NCI-H1930 (cell line): Measurements from ENCODE around the gene MT1X.
"Not testable (repeated sequence)": the region's sequence is repeated elsewhere in the genome, so short reads cannot be mapped to it uniquely, and the experiment has no call there.

ENCODE experiments used
- DNase-seq, 2 experiments: peaks; one replicate each; lab custom pipeline; 2025; lab: John Stamatoyannopoulos, UW

MT1X gene

DNA sequence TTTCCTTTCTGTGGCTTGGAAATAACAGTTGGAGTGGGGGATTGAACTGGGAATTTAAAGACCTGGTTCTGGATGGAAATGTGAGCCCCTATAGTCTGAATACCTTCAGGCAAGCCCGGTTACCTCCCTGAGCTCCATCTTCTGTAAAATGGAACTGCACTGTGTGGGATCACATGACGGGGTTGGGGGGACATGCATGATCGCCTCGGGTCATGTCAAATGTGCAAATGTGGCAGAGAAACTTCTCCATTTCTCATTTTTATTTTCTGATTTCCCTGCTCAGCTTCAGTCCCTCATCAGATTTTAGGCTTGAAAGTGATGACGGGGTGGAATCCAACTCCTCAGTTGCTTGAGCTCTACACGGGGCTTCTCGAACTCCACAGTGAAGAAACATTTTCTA, 29.1 kb upstream of the MT1X start:
- DNase-seq: no peak

DNA sequence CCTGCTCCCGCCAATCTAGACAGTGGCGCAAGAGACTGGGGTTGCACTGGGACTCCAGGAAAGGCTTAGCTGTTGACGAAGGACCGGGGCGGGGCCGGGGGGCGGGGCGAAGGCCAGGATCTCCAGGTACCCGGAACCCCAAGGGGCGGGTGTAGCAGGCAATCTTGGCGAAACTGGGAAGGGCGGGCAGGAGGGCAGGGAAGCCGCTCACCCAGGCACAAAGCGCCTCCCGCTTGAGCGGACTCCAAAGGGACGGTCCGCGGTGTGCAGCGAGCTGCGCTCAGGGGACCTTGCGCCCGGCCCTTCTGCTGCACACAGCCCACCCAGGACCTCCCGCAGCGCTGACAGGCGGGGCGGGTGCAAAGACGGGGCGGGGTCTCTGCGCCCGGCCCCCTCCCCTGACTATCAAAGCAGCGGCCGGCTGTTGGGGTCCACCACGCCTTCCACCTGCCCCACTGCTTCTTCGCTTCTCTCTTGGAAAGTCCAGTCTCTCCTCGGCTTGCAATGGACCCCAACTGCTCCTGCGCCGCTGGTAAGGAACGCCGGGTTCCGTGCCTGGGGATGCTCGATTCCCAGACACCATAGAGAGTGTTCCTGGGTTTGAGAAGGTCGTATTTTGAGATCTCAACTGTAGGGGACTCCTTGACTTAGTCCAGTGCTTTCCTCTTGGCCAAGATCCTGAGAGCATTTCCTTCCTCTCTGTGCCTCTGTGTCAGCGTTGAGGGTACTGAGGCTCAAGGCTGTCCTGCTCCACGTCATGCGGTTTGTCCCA, 24.5 kb upstream of the MT1X start, which contains the start of gene MT1F:
Gene MT1F (plus strand): TSS at position 405 of the 772 bp plus-strand sequence. CDS start 100 bp downstream, at position 505.
- DNase-seq: peak; percentile 38 to 72

DNA sequence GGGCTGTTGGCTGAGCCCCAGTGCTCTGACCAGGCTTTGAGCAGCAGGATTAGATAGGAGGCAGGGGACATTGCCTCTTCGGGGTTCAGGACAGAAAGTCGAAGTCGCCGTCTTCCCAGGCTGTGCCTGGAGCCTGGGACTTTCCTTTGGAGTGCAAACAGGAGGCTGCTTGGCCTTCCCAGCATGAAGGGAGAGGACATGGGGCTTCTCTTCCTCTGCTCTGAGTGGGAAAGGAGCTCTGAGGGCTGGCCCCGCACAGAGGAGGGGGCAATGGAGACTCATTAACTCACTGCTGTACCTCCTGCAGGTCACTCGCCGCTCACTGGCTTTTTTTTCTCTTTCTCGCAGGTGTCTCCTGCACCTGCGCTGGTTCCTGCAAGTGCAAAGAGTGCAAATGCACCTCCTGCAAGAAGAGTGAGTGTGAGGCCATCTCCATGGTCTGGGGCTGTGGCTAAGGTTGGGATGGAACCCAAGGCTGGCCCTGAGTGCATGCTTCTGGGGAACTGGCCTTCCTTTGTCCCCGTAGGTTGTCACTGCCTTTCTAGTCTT, 23.9 kb upstream of the MT1X start:
- no peak for DNase-seq

DNA sequence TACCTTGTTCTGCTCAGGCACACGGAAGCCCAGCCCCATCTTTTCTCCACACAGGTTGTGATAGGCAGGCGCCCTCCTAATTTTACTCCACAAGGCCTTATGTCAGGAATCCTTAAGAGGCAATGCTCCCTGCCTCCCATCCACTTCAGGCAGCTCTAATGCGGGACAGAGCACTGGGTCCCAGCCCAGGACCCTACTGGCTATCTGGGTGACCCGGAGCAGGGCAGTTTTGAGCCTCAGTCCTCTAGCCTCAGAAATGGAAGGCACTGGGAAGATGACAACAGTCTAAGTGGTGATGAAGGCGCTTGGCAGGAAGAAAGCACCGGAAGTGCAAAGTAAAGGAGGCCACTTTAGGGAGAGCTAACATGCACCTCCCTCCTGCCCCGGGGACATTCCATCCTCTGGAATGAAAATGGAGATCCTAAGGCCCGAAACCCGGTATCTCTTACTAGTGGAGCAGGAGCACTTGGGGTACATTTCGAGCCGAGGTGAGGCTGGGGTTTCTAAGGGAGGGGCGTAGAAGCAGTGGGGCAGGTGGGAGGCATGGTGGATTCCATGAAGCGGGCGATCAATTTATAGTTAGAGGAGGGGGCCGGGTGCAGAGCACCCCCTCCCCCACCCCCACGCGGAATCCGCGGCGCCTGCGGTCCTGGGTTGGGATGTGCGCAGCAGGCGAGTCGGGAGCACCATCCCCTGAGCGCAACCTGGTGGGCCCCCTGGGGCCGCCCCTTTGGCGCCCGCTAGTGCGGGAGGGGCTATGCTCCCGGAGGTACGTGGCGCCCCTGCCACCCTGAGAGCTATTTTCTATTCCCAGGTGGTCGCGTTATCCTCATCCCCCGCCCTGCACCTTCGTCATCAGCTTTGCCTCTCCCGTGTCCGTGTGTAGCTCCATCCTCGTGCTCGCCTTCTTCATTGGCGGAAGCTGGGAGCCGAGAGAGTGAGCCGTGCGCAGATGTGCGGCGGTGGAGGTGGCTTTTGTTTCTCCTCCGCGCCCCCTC, 19.6 kb upstream of the MT1X start:
- DNase-seq: peak in 1 of 2 experiments; percentile 8

GRCh38 chr16:56664506-56664905, 17.8 kb upstream of the MT1X start:
- no peak for DNase-seq

DNA sequence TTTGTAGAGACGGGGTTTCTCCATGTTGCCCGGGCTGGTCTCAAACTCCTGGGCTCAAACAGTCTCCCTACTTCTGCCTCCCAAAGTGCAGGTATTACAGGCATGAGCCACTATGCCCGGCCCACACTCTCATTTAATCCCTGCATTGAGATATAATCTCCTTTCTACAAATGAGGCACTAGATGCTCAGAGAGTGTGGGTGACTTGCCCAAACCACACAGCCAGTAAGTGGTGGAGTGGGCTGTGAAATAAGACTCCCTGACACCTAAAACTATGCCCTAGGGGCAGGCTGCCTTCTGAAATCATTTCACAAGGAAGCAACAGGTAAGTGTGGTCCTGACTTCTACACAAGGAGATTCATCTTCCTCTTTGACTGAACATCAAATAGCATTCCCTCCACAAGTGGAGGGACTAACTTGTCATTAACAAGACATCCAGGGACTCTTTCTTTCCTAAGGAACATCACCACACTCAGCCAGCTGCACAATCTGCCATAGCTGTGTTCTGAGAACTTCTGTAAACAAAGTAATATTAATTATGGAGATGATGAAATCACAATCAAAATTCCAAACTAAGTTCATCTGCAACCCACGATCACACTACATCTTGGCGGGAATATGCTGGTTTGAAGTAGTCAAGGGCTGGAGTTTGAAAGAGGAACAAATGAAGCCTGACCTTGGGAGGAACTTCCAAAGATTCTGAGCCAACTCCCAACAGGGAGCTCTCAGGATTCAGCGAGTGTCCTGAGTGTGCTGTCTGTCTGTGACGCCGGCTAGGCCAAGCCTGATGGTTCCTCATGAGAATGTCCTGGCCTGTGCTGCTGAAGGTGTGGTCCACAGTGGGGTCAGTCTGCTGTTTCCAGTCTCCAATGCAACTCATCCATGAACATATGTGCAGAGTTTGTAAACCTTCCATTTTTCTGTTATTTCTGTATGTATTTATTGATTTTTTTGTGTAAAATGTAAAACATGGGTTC, 16.7 kb upstream of the MT1X start:
- not testable (repeated sequence) for DNase-seq

- no peak for DNase-seq
These were observed 14.4 kb upstream of the MT1X start, which contains the start of gene MT1G for GRCh38 chr16:56667581-56668571. Gene MT1G, minus strand, starts transcription at chr16:56668065. Its CDS starts 72 bp downstream, at chr16:56667993.

DNA sequence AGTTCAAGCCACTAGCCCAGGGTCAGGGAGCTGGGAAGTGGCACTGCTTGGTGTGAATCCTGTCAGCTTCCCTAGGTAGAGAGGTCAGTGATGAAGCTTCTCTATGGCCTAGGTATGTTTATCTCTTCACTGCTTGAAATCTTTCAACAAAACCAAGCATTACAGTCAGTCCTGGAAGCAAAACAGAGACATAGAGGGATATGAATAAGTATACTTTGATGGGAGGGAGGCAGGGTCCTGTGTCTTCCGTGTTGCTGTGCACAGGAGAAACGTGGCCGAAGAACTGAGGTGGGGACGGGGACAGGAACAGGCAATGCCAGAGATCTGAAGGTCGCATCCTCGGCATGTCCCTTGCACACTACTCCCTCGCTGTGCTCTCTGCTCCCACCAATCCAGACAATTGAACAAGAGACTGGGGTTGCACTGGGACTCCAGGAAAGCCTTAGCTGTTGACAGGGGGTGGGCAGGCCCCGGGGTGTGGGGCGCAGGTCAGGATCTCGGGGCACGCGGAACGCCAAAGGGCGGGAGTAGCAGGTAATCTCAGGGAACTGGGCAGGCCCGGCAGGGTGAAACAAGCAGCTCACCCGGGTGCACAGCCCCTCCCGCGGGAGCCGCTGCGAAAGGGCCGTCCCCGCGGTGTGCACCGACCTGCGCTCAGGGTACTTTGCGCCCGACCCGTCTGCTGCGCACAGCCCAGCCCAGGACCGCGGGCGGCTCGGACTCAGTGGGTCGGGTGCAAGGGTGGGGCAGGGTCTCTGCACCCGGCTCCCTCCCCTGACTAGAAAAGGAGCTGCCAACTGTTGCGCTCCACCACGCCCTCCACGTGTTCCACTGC, 13.0 kb upstream of the MT1X start, which contains the start of gene MT1H:
Gene MT1H (plus strand): TSS at position 810 of the 835 bp plus-strand sequence. CDS start 71 bp downstream, outside the sequence.
- no peak for DNase-seq

- no peak for DNase-seq
These were observed 12.2 kb upstream of the MT1X start for GRCh38 chr16:56669840-56670619.

- DNase-seq: no peak
These were observed 11.7 kb upstream of the MT1X start for GRCh38 chr16:56670620-56670934.

DNA sequence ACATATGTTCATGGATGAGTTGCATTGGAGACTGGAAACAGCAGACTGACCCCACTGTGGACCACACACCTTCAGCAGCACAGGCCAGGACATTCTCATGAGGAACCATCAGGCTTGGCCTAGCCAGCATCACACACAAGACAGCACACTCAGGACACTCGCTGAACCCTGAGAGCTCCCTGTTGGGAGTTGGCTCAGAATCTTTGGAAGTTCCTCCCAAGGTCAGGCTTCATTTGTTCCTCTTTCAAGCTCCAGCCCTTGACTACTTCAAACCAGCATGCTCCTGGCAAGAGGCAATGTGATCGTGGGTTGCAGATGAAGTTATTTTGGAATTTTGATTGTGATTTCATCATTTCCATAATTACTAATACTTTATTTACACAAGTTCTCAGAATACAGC, 10.6 kb upstream of the MT1X start:
- DNase-seq: not testable (repeated sequence)

GRCh38 chr16:56672171-56672570, 10.1 kb upstream of the MT1X start:
- not testable (repeated sequence) for DNase-seq

DNA sequence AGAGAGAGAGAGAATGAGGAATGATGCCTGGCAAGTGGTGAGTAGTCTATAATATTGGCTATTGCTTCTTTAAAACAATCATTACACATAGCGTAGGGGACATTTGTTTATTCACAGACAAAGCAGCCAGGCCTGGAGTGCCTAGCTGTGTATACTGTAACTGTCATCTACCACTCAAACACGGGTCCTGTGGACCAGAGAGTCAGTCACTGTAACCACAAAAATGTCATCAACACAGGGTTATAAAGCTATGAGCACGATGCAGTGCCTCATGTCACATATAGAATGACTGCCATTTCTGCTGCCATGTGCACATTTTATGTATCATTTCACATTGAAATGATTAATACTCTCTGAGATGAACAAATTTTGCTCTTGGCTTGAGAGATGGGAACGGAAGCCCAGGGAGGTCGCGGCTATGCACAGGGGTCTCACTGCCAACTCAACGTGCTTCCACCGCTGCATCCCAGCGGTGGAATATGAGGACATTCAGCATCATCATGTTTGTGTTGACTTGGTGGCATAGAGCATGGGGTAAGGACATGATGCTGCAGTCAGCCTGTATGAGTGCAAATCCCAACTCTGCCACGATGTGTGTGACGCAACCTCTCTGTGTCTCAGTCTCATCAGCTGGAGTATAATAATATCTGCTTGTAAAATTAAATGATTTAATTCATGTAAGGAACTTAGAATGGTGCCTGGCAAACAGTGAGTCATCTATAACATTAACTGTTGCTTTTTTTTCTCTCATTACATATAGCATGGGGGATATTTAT, 9.3 kb upstream of the MT1X start:
- DNase-seq: no peak

DNA sequence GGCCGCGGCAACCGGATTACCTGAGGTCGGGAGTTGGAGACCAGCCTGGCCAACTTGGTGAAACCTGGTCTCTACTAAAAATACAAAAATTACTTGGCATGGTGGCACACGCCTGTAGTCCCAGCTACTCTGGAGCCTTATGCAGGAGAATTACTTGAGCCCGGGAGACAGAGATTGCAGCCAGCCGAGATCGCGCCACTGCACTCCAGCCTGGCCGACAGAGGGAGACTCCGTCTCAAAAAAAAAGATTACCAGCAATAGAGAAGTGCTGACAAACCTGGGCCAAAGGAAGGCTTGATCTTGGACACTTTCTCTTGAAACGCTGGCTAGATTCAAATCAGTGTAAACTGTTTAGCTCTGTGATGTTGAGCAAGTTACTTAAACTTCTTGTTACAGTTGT, 8.3 kb upstream of the MT1X start:
- DNase-seq: no peak

- not testable (repeated sequence) for DNase-seq
These were observed 7.7 kb upstream of the MT1X start for GRCh38 chr16:56674570-56674969.

- no peak for DNase-seq
These were observed 6.5 kb upstream of the MT1X start for GRCh38 chr16:56675685-56676210.

- DNase-seq: no peak
These were observed 4.8 kb upstream of the MT1X start for GRCh38 chr16:56677474-56677873.
